Keratinocyte (primary cell): ENCODE measurements around the gene CD53. TPM values are rescaled to one million over a fixed set of nuclear protein-coding genes. Genes with fewer than 3 reads are reported as not detected.

Source experiments
- DNase-seq: peaks from one replicate; pipeline ENCODE4 v3.0.0-alpha.2; 2011; ENCODE audit warnings: low read depth, missing footprints, low spot score
- FAIRE-seq: peaks from 2 replicates; lab custom pipeline; 2011; peaks lifted over from hg19 to GRCh38; lab: Jason Lieb, UNC
- H2AFZ ChIP-seq: 2 replicates; pipeline ENCODE4 v1.6.0; 2012; ENCODE audit warnings: low read length, control low read depth, inconsistent platforms; ENCODE audit not compliant: control insufficient read depth
- H3K27ac ChIP-seq: 2 replicates; pipeline ENCODE4 v1.5.1; 2011; ENCODE audit warnings: low read length; ENCODE audit not compliant: control insufficient read depth, insufficient read depth
- H3K27me3 ChIP-seq: 3 replicates; pipeline ENCODE4 v1.6.0; 2011; ENCODE audit warnings: low read length; ENCODE audit not compliant: control insufficient read depth, insufficient read depth; ENCODE audit errors: extremely low read depth
- H3K36me3 ChIP-seq, 2 experiments: 2 replicates in 1 of 2; 3 replicates in 1 of 2; pipeline ENCODE4 v1.5.1; 2011; ENCODE audit warnings: low read length in 2 of 2, mild to moderate bottlenecking in 1 of 2; ENCODE audit not compliant: control insufficient read depth in 2 of 2, insufficient read depth in 2 of 2; ENCODE audit errors: extremely low read depth in 1 of 2
- H3K4me1 ChIP-seq: 3 replicates; pipeline ENCODE4 v1.5.1; 2011; ENCODE audit warnings: low read length; ENCODE audit not compliant: control insufficient read depth, insufficient read depth; ENCODE audit errors: extremely low read depth
- H3K4me2 ChIP-seq: 3 replicates; pipeline ENCODE4 v1.6.0; 2011; ENCODE audit warnings: low read depth, low read length; ENCODE audit not compliant: control insufficient read depth, insufficient read depth; ENCODE audit errors: extremely low read depth
- H3K4me3 ChIP-seq, 3 experiments: fragments of 200-600 bp in 1 of 3; sonication (generic) in 1 of 3; 2 replicates in 2 of 3; 3 replicates in 1 of 3; pipeline ENCODE4 v1.5.1; 2011 to 2016; ENCODE audit warnings: low read length in 3 of 3, mild to moderate bottlenecking in 3 of 3, control low read depth in 2 of 3, inconsistent platforms in 1 of 3, low read depth in 1 of 3, mixed read lengths in 1 of 3, mixed run types in 1 of 3, moderate library complexity in 1 of 3; ENCODE audit not compliant: control insufficient read depth in 2 of 3, insufficient read depth in 2 of 3; ENCODE audit errors: extremely low read depth in 1 of 3
- H3K79me2 ChIP-seq: 2 replicates; pipeline ENCODE4 v1.6.0; 2012; ENCODE audit warnings: low read length; ENCODE audit not compliant: control insufficient read depth, insufficient read depth
- H3K9ac ChIP-seq: 3 replicates; pipeline ENCODE4 v1.6.0; 2011; ENCODE audit warnings: low read length; ENCODE audit not compliant: control insufficient read depth, insufficient read depth; ENCODE audit errors: extremely low read depth
- H3K9me1 ChIP-seq: 3 replicates; pipeline ENCODE4 v1.6.0; 2011; ENCODE audit warnings: low read length; ENCODE audit not compliant: control insufficient read depth, insufficient read depth; ENCODE audit errors: extremely low read depth
- H3K9me3 ChIP-seq: 2 replicates; pipeline ENCODE4 v1.5.1; 2012; ENCODE audit warnings: low read depth, low read length; ENCODE audit not compliant: control insufficient read depth
- H4K20me1 ChIP-seq: 3 replicates; pipeline ENCODE4 v1.6.0; 2011; ENCODE audit warnings: low read length; ENCODE audit not compliant: control insufficient read depth, insufficient read depth; ENCODE audit errors: extremely low read depth
- CTCF ChIP-seq, 3 experiments: IDR thresholded peaks in 1 of 3; conservative IDR thresholded peaks in 1 of 3; optimal IDR thresholded peaks in 1 of 3; 2 replicates in 2 of 3; 3 replicates in 1 of 3; pipeline versions ENCODE3 to v1.5.1; 2011; ENCODE audit warnings: low read length in 3 of 3, mild to moderate bottlenecking in 3 of 3, moderate library complexity in 2 of 3, control low read depth in 1 of 3, inconsistent platforms in 1 of 3; ENCODE audit not compliant: insufficient read depth in 2 of 3; ENCODE audit errors: extremely low read depth in 1 of 3
- EZH2 ChIP-seq: IDR thresholded peaks from one replicate; pipeline ENCODE4 v1.6.1; 2012; ENCODE audit warnings: inconsistent platforms, mild to moderate bottlenecking, low read length, moderate library complexity
- dilution Hi-C: fragments of 300-500 bp; cut with MboI; formaldehyde crosslinking; loops from one replicate; pipeline ENCODE4 v1.7.0; 2020; ENCODE audit warnings: low sequenced_read_pairs; ENCODE audit not compliant: extremely low pct_ligation_motif_present
- polyA plus RNA-seq, 5 experiments: library from polyadenylated mRNA; depleted of rRNA in 3 of 5; stranded (reverse) in 3 of 5; stranded (forward) in 1 of 5; unstranded in 1 of 5; fragments of >200 nt; gene quantifications; 1 replicate in 1 of 5; 2 replicates in 3 of 5; 3 replicates in 1 of 5; pipeline versions ENCODE4 v1.2.1 to v1.2.3, GENCODE V29; 2011 to 2012; ENCODE audit warnings: missing spikeins in 2 of 5, low read depth in 1 of 5, low replicate concordance in 1 of 5

The CD53 gene
- polyA plus RNA-seq, 1 donor (not counting 4 experiments of a cell fraction or from before 2014, with no cell fraction given), result 0.09 TPM

GRCh38 chr1:110896090-110896489, 23.1 kb downstream of the CD53 start:
- H3K9ac ChIP-seq, result no peak overlapping the region
- no peak overlapping the region for H3K27ac ChIP-seq
- H3K36me3 ChIP-seq, result no peaks in the 10 kb centered on the region
- H3K4me3 ChIP-seq, result no peak overlapping the region
- dilution Hi-C loops, result no loop called here
- no peaks in the 10 kb centered on the region for H3K9me1 ChIP-seq
- H3K27me3 ChIP-seq, result peaks cover 2% of the 10 kb centered on the region
- TF ChIP-seq CTCF (optimal IDR thresholded peaks at IDR 0.05 in 1 of 3, IDR thresholded peaks at IDR 0.05 in 1 of 3, conservative IDR thresholded peaks at IDR 0.05 in 1 of 3; ENCODE audit: extremely low read depth in 1 of 3, insufficient read depth in 2 of 3, low read length in 3 of 3), result no peak
- no peak for TF ChIP-seq EZH2
- no peaks in the 10 kb centered on the region for H4K20me1 ChIP-seq
- no peaks in the 10 kb centered on the region for H3K9me3 ChIP-seq
- DNase-seq (no peak), FAIRE-seq (no peak)
- H3K79me2 ChIP-seq, result no peaks in the 10 kb centered on the region
- H3K4me1 ChIP-seq, result no peaks in the 10 kb centered on the region
- H2AFZ ChIP-seq, result no peak overlapping the region
- H3K4me2 ChIP-seq, result no peak overlapping the region

- TF ChIP-seq EZH2 (no peak), CTCF (optimal IDR thresholded peaks at IDR 0.05 in 1 of 3, IDR thresholded peaks at IDR 0.05 in 1 of 3, conservative IDR thresholded peaks at IDR 0.05 in 1 of 3; ENCODE audit: extremely low read depth in 1 of 3, insufficient read depth in 2 of 3, low read length in 3 of 3) (no peak)
- H3K79me2 ChIP-seq, result no peaks in the 10 kb centered on the region
- H3K4me3 ChIP-seq, result no peak overlapping the region
- H3K36me3 ChIP-seq, result no peaks in the 10 kb centered on the region
- H3K9ac ChIP-seq, result no peak overlapping the region
- H3K4me1 ChIP-seq, result no peaks in the 10 kb centered on the region
- H4K20me1 ChIP-seq, result no peaks in the 10 kb centered on the region
- no peak overlapping the region for H3K27ac ChIP-seq
- no peaks in the 10 kb centered on the region for H3K9me3 ChIP-seq
- DNase-seq (no peak), FAIRE-seq (no peak)
- H3K27me3 ChIP-seq, result peaks cover 2% of the 10 kb centered on the region
- H3K9me1 ChIP-seq, result no peaks in the 10 kb centered on the region
- H3K4me2 ChIP-seq, result no peak overlapping the region
- H2AFZ ChIP-seq, result no peak overlapping the region
- dilution Hi-C loops, result no loop called here
Observed at GRCh38 chr1:110897681-110898080, 24.7 kb downstream of the CD53 start.
